22Rv1 (cell line): ENCODE measurements around the gene PRTFDC1.

ENCODE experiments used
- ZFX ChIP-seq: fragments of 450-650 bp; IDR thresholded peaks from 2 replicates; pipeline ENCODE4 v1.6.1; 2017; ENCODE audit warnings: antibody characterized with exemption, borderline replicate concordance
- TF ChIP-seq, protein P1 (sequence below): fragments of 450-650 bp; IDR thresholded peaks from 2 replicates; pipeline ENCODE4 v1.5.1; 2017; ENCODE audit warnings: mild to moderate bottlenecking

DNA sequence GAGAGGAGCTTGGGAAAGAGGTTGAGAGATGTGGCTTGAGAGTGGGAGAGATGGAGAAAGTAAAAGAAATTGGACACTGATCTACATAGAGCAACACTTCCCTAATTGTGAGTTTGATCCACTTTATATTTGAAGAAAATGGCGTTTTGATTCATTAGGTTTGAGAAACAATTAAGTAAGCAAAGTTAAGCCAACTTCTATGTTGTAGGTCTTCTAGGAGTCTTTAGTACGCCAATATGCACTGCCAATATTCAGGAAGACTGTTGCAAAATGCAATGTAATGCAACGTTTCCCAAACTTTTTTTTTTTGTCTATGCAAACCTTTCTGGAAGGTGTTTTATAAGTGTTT, 7.0 kb upstream of the PRTFDC1 start:
- TF ChIP-seq, protein P1, sequence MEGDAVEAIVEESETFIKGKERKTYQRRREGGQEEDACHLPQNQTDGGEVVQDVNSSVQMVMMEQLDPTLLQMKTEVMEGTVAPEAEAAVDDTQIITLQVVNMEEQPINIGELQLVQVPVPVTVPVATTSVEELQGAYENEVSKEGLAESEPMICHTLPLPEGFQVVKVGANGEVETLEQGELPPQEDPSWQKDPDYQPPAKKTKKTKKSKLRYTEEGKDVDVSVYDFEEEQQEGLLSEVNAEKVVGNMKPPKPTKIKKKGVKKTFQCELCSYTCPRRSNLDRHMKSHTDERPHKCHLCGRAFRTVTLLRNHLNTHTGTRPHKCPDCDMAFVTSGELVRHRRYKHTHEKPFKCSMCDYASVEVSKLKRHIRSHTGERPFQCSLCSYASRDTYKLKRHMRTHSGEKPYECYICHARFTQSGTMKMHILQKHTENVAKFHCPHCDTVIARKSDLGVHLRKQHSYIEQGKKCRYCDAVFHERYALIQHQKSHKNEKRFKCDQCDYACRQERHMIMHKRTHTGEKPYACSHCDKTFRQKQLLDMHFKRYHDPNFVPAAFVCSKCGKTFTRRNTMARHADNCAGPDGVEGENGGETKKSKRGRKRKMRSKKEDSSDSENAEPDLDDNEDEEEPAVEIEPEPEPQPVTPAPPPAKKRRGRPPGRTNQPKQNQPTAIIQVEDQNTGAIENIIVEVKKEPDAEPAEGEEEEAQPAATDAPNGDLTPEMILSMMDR: no peak
- no peak for TF ChIP-seq ZFX
